ENCODE results near the gene ANKS1B.

DNA sequence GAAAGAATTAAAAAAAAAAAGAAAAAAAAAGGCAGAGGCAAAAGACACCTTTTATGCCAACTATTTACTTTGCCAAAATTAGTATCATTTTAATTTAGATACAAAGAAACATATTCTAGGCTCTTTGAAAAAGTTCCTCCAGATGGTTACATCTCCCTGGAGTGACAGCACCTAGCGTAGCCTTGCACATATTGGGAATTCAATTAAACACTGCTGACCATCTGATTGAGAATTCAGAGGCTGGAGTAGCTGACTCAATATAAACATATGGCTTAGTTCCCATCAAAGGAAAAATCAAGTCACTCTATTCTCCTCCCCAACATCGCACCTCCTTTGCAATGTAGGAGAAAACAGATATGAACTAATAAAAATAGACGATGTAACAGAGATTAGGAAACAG is 36.4 kb downstream of the ANKS1B start:
- no peak for TF ChIP-seq ASH2L (IDR thresholded peaks at IDR 0.05; ENCODE audit: borderline replicate concordance, low read depth)
- no peak for TF ChIP-seq GATAD2B (conservative IDR thresholded peaks at IDR 0.05; ENCODE audit: low read depth)
- TF ChIP-seq, protein P1, sequence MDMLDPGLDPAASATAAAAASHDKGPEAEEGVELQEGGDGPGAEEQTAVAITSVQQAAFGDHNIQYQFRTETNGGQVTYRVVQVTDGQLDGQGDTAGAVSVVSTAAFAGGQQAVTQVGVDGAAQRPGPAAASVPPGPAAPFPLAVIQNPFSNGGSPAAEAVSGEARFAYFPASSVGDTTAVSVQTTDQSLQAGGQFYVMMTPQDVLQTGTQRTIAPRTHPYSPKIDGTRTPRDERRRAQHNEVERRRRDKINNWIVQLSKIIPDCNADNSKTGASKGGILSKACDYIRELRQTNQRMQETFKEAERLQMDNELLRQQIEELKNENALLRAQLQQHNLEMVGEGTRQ (IDR thresholded peaks at IDR 0.05; ENCODE audit: borderline replicate concordance, low read depth, low read length), result no peak
- TF ChIP-seq, protein P2, sequence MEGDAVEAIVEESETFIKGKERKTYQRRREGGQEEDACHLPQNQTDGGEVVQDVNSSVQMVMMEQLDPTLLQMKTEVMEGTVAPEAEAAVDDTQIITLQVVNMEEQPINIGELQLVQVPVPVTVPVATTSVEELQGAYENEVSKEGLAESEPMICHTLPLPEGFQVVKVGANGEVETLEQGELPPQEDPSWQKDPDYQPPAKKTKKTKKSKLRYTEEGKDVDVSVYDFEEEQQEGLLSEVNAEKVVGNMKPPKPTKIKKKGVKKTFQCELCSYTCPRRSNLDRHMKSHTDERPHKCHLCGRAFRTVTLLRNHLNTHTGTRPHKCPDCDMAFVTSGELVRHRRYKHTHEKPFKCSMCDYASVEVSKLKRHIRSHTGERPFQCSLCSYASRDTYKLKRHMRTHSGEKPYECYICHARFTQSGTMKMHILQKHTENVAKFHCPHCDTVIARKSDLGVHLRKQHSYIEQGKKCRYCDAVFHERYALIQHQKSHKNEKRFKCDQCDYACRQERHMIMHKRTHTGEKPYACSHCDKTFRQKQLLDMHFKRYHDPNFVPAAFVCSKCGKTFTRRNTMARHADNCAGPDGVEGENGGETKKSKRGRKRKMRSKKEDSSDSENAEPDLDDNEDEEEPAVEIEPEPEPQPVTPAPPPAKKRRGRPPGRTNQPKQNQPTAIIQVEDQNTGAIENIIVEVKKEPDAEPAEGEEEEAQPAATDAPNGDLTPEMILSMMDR (IDR thresholded peaks at IDR 0.05 in 2 of 3, conservative IDR thresholded peaks at IDR 0.05 in 1 of 3; ENCODE audit: control insufficient read depth in 2 of 3, extremely low read depth in 1 of 3, insufficient read depth in 1 of 3, low read depth in 3 of 3, low read length in 3 of 3), result no peak
